Fibroblast of villous mesenchyme (primary cell): ENCODE data around the gene FAM9C. TPM values are rescaled to one million over a fixed set of nuclear protein-coding genes. Genes with fewer than 3 reads are reported as not detected.

Experiments
- DNase-seq: peaks from one replicate; pipeline ENCODE4 v3.0.0-alpha.2; 2010; ENCODE audit warnings: low read depth
- H3K4me3 ChIP-seq: 2 replicates; pipeline ENCODE4 v1.5.1; 2011; ENCODE audit warnings: low read depth, mild to moderate bottlenecking, low read length
- total RNA-seq: library from RNA; depleted of rRNA; stranded (reverse); fragments of >200 nt; gene quantifications from 2 replicates; pipeline ENCODE4 v1.2.3, GENCODE V29; 2012
- TF ChIP-seq, protein P1 (sequence below): IDR thresholded peaks from 2 replicates; pipeline ENCODE4 v1.5.1; 2012; ENCODE audit warnings: low read depth, mild to moderate bottlenecking, low read length; ENCODE audit not compliant: insufficient read depth

The FAM9C gene
- total RNA-seq, 1 donor: under 0.01 TPM

DNA sequence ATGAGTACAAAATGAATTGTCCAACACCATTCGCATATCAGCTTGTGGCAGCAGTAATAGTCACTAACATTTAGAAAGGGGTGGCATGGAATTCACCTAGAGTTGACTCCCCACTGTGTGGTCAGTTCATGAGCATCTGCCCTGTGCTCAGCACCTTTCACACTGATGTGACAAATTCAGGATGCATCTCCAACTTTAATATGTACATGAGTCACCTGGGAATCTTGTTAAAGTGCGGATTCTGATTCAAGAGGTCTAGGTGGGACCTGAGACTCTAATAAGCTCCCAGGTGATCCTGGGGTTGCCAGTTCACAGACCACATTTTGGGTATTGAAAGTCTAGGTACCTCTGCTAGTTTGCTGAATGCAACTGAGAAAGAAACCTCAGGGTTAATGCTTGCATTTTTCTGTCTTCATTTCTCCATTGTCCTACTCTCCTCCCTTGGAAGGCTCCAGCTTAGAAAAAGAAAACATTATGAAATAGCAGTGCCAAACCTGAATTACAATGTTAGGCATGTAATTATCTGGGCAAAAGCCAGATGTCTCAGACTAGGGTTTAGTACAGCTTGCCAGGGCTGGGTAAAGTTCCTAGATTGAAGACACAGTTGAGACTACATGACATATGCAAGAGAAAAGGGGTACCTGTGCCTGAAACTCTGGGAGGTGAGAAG is 36.8 kb downstream of the FAM9C start:
- TF ChIP-seq, protein P1, sequence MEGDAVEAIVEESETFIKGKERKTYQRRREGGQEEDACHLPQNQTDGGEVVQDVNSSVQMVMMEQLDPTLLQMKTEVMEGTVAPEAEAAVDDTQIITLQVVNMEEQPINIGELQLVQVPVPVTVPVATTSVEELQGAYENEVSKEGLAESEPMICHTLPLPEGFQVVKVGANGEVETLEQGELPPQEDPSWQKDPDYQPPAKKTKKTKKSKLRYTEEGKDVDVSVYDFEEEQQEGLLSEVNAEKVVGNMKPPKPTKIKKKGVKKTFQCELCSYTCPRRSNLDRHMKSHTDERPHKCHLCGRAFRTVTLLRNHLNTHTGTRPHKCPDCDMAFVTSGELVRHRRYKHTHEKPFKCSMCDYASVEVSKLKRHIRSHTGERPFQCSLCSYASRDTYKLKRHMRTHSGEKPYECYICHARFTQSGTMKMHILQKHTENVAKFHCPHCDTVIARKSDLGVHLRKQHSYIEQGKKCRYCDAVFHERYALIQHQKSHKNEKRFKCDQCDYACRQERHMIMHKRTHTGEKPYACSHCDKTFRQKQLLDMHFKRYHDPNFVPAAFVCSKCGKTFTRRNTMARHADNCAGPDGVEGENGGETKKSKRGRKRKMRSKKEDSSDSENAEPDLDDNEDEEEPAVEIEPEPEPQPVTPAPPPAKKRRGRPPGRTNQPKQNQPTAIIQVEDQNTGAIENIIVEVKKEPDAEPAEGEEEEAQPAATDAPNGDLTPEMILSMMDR: no peak
- no peak overlapping the region for H3K4me3 ChIP-seq
- no peak for DNase-seq

DNA sequence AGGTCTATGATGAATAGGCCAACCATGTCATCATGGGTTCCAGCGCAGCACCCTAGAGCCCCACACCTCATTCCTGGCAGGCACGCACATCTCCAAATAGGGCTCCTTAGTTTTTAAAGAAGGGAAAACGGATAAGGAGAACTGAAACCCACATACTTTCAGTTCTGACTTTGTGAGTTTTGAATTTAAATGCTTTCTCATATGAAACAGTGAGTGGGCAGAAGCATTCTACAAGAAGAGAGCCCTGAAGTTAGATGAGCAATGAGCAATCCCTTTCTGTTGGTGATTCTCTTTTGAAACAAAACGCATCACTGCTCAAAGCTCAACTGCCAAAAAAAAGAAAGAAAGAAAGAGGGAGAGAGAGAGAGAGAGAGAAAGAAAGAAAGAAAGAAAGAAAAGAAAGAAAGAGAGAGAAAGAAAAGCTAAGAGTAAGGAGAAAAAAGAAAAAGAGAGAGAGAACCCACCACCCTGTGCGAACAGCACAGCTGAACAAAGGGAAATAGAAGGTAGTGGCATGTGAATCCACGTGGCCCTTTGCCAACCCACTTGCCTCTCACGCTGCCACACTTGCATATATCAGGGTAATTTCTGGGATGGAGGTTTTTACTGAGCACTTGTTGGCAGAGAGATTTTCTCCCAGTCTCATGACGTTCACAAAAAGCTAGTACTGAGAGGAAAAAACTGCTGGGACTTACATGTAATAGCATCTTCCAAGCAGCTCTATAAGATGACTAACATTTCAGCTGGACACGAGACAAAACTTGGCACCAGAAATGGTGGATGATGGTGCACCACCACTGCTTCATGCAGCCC is 38.6 kb downstream of the FAM9C start:
- TF ChIP-seq, protein P1: no peak
- no peak for DNase-seq
- H3K4me3 ChIP-seq: no peak overlapping the region

DNA sequence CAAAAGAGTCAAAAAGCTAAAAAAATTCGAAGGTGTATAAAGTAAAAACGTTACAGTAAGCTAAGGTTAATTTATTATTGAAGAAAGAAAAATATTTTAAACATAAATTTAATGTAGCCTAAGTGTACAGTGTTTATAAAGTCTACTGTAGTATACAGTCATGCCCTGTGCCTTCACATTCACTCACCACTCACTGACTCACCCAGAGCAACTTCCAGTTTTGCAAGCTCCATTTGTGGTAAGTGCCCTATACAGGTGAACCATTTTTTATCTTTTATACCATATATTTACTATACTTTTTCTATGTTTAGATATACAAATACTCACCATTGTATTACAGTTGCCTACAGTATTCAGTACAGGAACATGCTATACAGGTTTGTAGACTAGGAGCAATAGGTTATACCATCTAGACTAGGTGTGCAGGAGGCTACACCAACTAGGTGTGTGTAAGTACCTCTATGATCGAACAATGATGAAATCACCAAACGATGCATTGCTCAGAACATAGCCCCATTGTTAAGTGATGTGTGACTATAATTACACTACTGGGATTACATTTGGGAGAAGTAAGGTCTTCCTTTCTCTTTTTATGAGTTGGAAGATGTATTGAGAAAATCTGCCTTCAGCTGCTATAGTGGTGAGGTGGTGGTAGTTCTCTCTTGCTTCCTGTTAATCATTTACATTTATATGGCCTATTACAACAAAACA is 42.3 kb downstream of the FAM9C start:
- TF ChIP-seq, protein P1: no peak
- DNase-seq: no peak
- no peak overlapping the region for H3K4me3 ChIP-seq

DNA sequence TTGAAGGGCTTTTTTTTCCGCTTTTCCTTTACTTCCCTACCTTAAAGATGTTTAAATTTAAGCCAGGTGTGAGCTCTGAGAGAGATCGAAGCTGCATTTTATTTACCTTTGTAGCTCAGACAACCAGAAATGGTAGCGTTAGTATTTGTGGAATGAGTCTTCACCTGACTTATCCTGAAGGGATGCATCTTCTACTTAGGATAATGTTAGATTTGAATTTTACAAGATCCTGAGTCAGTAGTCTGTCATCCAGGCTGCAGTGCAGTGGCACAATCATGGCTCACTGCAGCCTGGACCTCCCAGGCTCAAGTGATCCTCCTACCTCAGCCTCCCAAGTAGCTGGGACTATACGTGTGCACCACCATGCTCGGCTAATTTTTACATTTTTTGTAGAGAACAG is 43.3 kb downstream of the FAM9C start:
- DNase-seq: no peak
- TF ChIP-seq, protein P1: no peak

DNA sequence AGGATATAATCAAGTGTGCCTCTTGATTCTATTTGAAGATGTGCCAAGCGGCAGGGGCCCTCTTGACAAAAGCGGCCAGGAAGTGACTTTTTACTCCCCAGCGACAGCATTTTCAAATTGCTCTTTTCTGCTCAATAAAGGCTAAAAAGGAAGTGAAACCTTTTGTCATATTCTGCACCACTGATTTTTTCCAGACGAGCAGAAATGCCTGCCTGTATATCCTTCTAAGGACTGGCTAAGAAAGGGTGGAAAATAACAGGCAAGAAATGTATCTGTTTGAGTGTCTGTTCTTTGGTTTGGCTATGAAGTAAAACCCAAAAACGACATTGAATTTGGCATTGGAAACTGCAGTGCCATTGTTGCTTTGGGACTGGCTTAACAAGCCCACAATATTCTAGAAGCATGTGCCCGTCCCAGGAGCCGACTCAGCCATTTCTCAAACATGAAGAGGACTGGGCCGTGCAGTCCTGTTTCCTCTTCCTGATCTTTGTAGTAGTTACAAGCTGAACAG is 44.1 kb downstream of the FAM9C start:
- no peak overlapping the region for H3K4me3 ChIP-seq
- no peak for DNase-seq
- TF ChIP-seq, protein P1: no peak

More for the DNA sequence above, 43.3 kb downstream of the FAM9C start:
- no peak overlapping the region for H3K4me3 ChIP-seq

DNA sequence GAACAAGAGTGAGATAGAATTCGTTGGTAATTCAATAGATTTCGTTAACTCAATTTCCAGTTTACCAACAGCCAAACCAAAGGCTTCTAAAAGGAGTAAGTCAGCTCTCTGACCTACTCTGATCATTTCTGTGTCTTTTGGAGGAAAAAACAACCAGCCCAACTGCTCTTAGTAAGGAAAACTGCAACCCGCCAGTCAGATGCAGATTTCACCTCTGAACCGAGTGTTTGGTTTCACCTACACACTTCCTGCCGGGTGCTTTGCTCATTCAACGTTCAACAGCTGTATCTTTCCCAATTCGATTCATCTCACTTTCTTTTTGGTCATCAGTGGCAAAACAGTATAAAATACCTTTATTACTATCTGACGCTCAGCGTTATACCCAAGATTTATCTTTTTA is 45.0 kb downstream of the FAM9C start:
- TF ChIP-seq, protein P1: no peak
- H3K4me3 ChIP-seq: no peak overlapping the region
- DNase-seq: no peak
